WTC11 (cell line): ENCODE results near the gene SERPINB8. TPM values are rescaled to one million over a fixed set of nuclear protein-coding genes. Genes with fewer than 3 reads are reported as not detected.

Experiments used
- ATAC-seq: fragments of 200-7000 bp; cut with Tn5 transposase; 2 replicates; pipeline ENCODE4 v1.10.0; 2021; ENCODE audit warnings: mild to moderate bottlenecking, moderate library complexity
- CTCF ChIA-PET: fragments of 300-600 bp; sonication (Branson Sonifier 250); formaldehyde crosslinking; loops from one replicate; lab custom pipeline; 2021; ENCODE audit warnings: antibody characterized with exemption; lab: Charles Lee
- POLR2A ChIA-PET: fragments of 350-600 bp; sonication (Branson Sonifier 250); formaldehyde crosslinking; loops from one replicate; lab custom pipeline; 2021; ENCODE audit warnings: antibody characterized with exemption; lab: Charles Lee
- DNase-seq: peaks from one replicate; pipeline ENCODE4 v3.0.0; 2021; ENCODE audit warnings: low spot score
- H3K27ac Mint-ChIP-seq: 2 replicates; pipeline ENCODE4 v1.8.0; 2021; ENCODE audit warnings: mixed read lengths
- H3K27me3 Mint-ChIP-seq: 2 replicates; pipeline ENCODE4 v1.8.0; 2021; ENCODE audit warnings: low read depth, mild to moderate bottlenecking, moderate library complexity, mixed read lengths
- H3K36me3 Mint-ChIP-seq: 2 replicates; pipeline ENCODE4 v1.8.0; 2021; ENCODE audit warnings: mixed read lengths
- H3K4me1 Mint-ChIP-seq: 2 replicates; pipeline ENCODE4 v1.8.0; 2022; ENCODE audit warnings: mixed read lengths
- H3K4me3 Mint-ChIP-seq: 2 replicates; pipeline ENCODE4 v1.8.0; 2021; ENCODE audit warnings: mild to moderate bottlenecking, moderate library complexity, mixed read lengths
- H3K9me3 Mint-ChIP-seq: 2 replicates; pipeline ENCODE4 v1.8.0; 2021; ENCODE audit warnings: mixed read lengths
- ARID4B ChIP-seq: sonication (generic); formaldehyde crosslinking; IDR thresholded peaks from 2 replicates; pipeline ENCODE4 v1.8.0; 2023; ENCODE audit warnings: missing genetic modification reagents, mild to moderate bottlenecking, borderline replicate concordance
- E2F4 ChIP-seq: sonication (generic); formaldehyde crosslinking; IDR thresholded peaks from 2 replicates; pipeline ENCODE4 v1.8.1; 2022; ENCODE audit warnings: low read depth, mild to moderate bottlenecking, moderate library complexity, missing genetic modification reagents, borderline replicate concordance
- EMX1 ChIP-seq: fragments of 250-450 bp; sonication (Bioruptor Pico); IDR thresholded peaks from 2 replicates; pipeline ENCODE4 v1.8.0; 2021; ENCODE audit warnings: mild to moderate bottlenecking
- ETV6 ChIP-seq: sonication (generic); formaldehyde crosslinking; IDR thresholded peaks from 2 replicates; pipeline ENCODE4 v1.8.1; 2022; ENCODE audit warnings: mild to moderate bottlenecking, missing genetic modification reagents
- GABPB1 ChIP-seq: sonication (generic); formaldehyde crosslinking; IDR thresholded peaks from 2 replicates; pipeline ENCODE4 v1.8.1; 2023; ENCODE audit warnings: mild to moderate bottlenecking, missing genetic modification reagents
- KAT7 ChIP-seq: sonication (generic); formaldehyde crosslinking; IDR thresholded peaks from 2 replicates; pipeline ENCODE4 v1.8.1; 2023; ENCODE audit warnings: missing genetic modification reagents, mild to moderate bottlenecking, borderline replicate concordance
- MXD4 ChIP-seq: fragments of 250-450 bp; sonication (Bioruptor Pico); IDR thresholded peaks from 2 replicates; pipeline ENCODE4 v1.8.0; 2021; ENCODE audit warnings: mild to moderate bottlenecking, moderate library complexity, borderline replicate concordance
- NR1H2 ChIP-seq: sonication (generic); formaldehyde crosslinking; IDR thresholded peaks from 2 replicates; pipeline ENCODE4 v1.9.0; 2021; ENCODE audit warnings: mild to moderate bottlenecking, moderate library complexity, missing genetic modification reagents
- PRRX2 ChIP-seq: fragments of 250-450 bp; sonication (Bioruptor Pico); IDR thresholded peaks from 2 replicates; pipeline ENCODE4 v1.8.0; 2021; ENCODE audit warnings: mild to moderate bottlenecking
- SMAD4 ChIP-seq: sonication (generic); formaldehyde crosslinking; IDR thresholded peaks from 2 replicates; pipeline ENCODE4 v1.8.0; 2022; ENCODE audit warnings: mild to moderate bottlenecking, missing genetic modification reagents
- TP53 ChIP-seq: sonication (generic); formaldehyde crosslinking; IDR thresholded peaks from 2 replicates; pipeline ENCODE4 v1.8.1; 2023; ENCODE audit warnings: mild to moderate bottlenecking, missing genetic modification reagents
- USF1 ChIP-seq: sonication (generic); formaldehyde crosslinking; IDR thresholded peaks from 2 replicates; pipeline ENCODE4 v1.8.0; 2022; ENCODE audit warnings: mild to moderate bottlenecking, missing genetic modification reagents
- ZBTB21 ChIP-seq: sonication (generic); formaldehyde crosslinking; IDR thresholded peaks from 2 replicates; pipeline ENCODE4 v1.8.1; 2023; ENCODE audit warnings: mild to moderate bottlenecking, missing genetic modification reagents, borderline replicate concordance
- ZNF121 ChIP-seq: sonication (generic); formaldehyde crosslinking; IDR thresholded peaks from 2 replicates; pipeline ENCODE4 v1.8.0; 2023; ENCODE audit warnings: missing genetic modification reagents
- ZNF138 ChIP-seq: sonication (generic); formaldehyde crosslinking; conservative IDR thresholded peaks from 2 replicates; pipeline ENCODE4 v1.8.1; 2022; ENCODE audit warnings: mild to moderate bottlenecking, moderate library complexity, missing genetic modification reagents
- ZNF232 ChIP-seq: sonication (generic); formaldehyde crosslinking; IDR thresholded peaks from 2 replicates; pipeline ENCODE4 v1.8.0; 2022; ENCODE audit warnings: mild to moderate bottlenecking, missing genetic modification reagents
- ZNF317 ChIP-seq: sonication (generic); formaldehyde crosslinking; IDR thresholded peaks from 2 replicates; pipeline ENCODE4 v1.8.1; 2023; ENCODE audit warnings: low read depth, mild to moderate bottlenecking, moderate library complexity, missing genetic modification reagents, borderline replicate concordance
- ZNF423 ChIP-seq: fragments of 250-450 bp; sonication (Bioruptor Pico); IDR thresholded peaks from 2 replicates; pipeline ENCODE4 v2.1.2; 2022; ENCODE audit warnings: mild to moderate bottlenecking, moderate library complexity
- total RNA-seq: library from RNA; stranded (reverse); gene quantifications from 3 replicates; pipeline ENCODE4 v1.2.3, GENCODE V29; 2021
- TF ChIP-seq, protein P1 (sequence below): fragments of 200-600 bp; IDR thresholded peaks from 2 replicates; pipeline ENCODE4 v1.8.0; 2022; ENCODE audit warnings: antibody characterized with exemption
- TF ChIP-seq, protein P2 (sequence below): fragments of 250-450 bp; sonication (Bioruptor Pico); IDR thresholded peaks from 2 replicates; pipeline ENCODE4 v2.1.2; 2022; ENCODE audit warnings: mild to moderate bottlenecking, moderate library complexity

SERPINB8 gene
- total RNA-seq, 1 experiment from 2014 or later, result 0.46 TPM

DNA sequence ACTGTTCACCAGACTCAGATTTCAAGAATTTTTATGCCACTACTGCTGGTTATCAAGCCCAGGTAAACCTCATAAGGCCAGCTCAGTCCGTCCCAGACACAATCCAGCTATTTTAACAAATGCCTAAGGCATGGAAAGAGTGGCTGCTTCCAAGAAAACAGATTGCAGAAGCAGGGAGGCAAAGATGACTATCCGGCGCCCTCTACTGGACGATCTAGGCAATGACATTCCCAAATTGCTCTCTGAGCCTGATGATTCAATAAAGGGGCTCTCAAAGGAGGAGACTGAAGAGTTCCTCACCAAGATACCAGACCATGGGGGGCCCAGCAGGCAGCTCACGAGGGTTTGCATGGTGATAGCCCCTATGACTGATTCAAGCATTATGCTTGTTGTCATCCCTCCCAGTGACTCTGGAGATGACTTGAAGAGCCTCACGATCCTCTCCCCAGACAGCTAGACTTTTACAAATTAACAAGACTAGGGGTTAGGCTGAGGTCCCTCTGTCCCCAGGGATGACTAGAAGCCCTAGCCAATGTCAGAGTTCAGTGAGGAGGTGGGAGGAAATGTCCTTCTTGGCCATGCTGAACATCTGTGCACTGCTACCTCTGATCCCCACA is 25.0 kb downstream of the SERPINB8 start:
- Mint-ChIP-seq H3K9me3 (peaks cover 49% of the 10 kb centered on the region), H3K4me1 (no peaks in the 10 kb centered on the region), H3K27ac (no peak overlapping the region), H3K27me3 (peaks cover 8% of the 10 kb centered on the region), H3K36me3 (peaks cover 18% of the 10 kb centered on the region), H3K4me3 (no peak overlapping the region)
- POLR2A ChIA-PET, result interaction anchor here (0.9 kb wide), 1 partner anchor 24 kb away, joined by 4 read pairs; no protein-coding TSS in a partner anchor
- ATAC-seq (peak; percentile 80), DNase-seq (peak; percentile 69)
- CTCF ChIA-PET, result interaction anchor here (0.6 to 1.7 kb wide), 17 partner anchors 10 to 489 kb away, joined by 3 to 20 read pairs (median 4); partner anchors contain the start of genes HMSD and SERPINB8
- no peak for TF ChIP-seq ZNF121 (CRISPR knock-in tag)
- TF ChIP-seq, protein P1, sequence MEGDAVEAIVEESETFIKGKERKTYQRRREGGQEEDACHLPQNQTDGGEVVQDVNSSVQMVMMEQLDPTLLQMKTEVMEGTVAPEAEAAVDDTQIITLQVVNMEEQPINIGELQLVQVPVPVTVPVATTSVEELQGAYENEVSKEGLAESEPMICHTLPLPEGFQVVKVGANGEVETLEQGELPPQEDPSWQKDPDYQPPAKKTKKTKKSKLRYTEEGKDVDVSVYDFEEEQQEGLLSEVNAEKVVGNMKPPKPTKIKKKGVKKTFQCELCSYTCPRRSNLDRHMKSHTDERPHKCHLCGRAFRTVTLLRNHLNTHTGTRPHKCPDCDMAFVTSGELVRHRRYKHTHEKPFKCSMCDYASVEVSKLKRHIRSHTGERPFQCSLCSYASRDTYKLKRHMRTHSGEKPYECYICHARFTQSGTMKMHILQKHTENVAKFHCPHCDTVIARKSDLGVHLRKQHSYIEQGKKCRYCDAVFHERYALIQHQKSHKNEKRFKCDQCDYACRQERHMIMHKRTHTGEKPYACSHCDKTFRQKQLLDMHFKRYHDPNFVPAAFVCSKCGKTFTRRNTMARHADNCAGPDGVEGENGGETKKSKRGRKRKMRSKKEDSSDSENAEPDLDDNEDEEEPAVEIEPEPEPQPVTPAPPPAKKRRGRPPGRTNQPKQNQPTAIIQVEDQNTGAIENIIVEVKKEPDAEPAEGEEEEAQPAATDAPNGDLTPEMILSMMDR, result peak; percentile 73

DNA sequence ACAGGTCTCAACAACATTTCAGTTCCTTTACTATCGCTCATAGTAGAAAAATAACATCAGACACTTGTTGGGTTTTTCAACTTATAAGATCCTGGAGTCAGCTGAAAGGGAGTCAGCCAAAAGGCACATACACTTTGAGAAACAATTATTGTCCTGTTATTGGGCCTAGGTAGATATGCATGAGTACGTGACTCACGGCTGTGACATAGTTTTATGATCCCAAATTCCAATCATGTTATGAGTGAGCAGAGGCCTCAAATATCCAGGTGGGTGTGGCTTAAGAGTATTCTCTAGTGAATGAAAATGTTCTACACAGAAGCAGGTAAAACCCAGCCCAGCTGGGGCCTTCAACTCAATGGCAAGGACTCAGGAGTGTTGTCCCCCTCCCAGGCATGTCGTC is 27.2 kb downstream of the SERPINB8 start:
- no peak for ATAC-seq
- TF ChIP-seq TP53, result no peak
- TF ChIP-seq MXD4, result no peak
- TF ChIP-seq SMAD4 (CRISPR knock-in tag), result no peak
- TF ChIP-seq ZBTB21 (CRISPR knock-in tag), result no peak
- TF ChIP-seq ZNF138 (CRISPR knock-in tag), result no peak
- TF ChIP-seq, protein P1, result no peak
- ChIA-PET POLR2A (no interaction called here), CTCF (no interaction called here)
- DNase-seq, result no peak
- H3K4me1 Mint-ChIP-seq, result no peaks in the 10 kb centered on the region
- peaks cover 18% of the 10 kb centered on the region for H3K36me3 Mint-ChIP-seq
- peaks cover 13% of the 10 kb centered on the region for H3K27me3 Mint-ChIP-seq
- peaks cover 43% of the 10 kb centered on the region for H3K9me3 Mint-ChIP-seq
- no peak overlapping the region for H3K4me3 Mint-ChIP-seq
- H3K27ac Mint-ChIP-seq, result no peak overlapping the region

DNA sequence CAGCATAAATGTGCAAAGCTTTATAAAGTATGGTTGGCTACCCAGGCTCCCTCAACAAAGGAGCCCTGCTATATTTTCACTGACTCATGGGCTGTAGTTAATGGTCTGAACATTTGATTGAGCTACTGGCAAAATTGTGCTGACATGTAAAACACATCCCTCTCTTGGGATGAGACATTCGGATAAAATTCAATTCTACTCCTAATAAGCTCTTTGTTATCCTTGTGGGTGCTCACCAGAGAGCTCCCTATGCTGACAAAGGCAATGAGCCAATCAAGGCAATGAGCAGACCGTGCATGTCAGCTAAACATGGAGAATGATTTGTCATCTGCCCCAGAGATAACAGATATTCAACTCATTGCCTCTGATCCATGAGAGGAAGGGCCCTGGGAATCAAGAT is 27.7 kb downstream of the SERPINB8 start:
- Mint-ChIP-seq H3K9me3 (peaks cover 40% of the 10 kb centered on the region), H3K36me3 (peaks cover 14% of the 10 kb centered on the region), H3K4me1 (no peaks in the 10 kb centered on the region), H3K4me3 (no peak overlapping the region), H3K27me3 (peaks cover 15% of the 10 kb centered on the region), H3K27ac (no peak overlapping the region)
- no peak for TF ChIP-seq PRRX2
- TF ChIP-seq ZNF232 (CRISPR knock-in tag), result no peak
- TF ChIP-seq ZNF423 (CRISPR knock-in tag), result no peak
- no peak for TF ChIP-seq USF1 (CRISPR knock-in tag)
- TF ChIP-seq GABPB1 (CRISPR knock-in tag), result no peak
- no peak for TF ChIP-seq ARID4B (CRISPR knock-in tag)
- TF ChIP-seq NR1H2 (CRISPR knock-in tag), result no peak
- TF ChIP-seq ZNF138 (CRISPR knock-in tag), result no peak
- no peak for TF ChIP-seq EMX1
- no peak for TF ChIP-seq E2F4 (CRISPR knock-in tag)
- no peak for TF ChIP-seq ZNF317 (CRISPR knock-in tag)
- TF ChIP-seq, protein P2, sequence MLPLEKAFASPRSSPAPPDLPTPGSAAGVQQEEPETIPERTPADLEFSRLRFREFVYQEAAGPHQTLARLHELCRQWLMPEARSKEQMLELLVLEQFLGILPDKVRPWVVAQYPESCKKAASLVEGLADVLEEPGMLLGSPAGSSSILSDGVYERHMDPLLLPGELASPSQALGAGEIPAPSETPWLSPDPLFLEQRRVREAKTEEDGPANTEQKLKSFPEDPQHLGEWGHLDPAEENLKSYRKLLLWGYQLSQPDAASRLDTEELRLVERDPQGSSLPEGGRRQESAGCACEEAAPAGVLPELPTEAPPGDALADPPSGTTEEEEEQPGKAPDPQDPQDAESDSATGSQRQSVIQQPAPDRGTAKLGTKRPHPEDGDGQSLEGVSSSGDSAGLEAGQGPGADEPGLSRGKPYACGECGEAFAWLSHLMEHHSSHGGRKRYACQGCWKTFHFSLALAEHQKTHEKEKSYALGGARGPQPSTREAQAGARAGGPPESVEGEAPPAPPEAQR, result no peak
- no peak for TF ChIP-seq KAT7 (CRISPR knock-in tag)
- TF ChIP-seq ETV6 (CRISPR knock-in tag), result no peak
- POLR2A ChIA-PET, result no interaction called here
- ATAC-seq (no peak), DNase-seq (no peak)
- CTCF ChIA-PET, result no interaction called here
